ENCODE data around the gene PRKCE. TPM values are rescaled to one million over a fixed set of nuclear protein-coding genes. Genes with fewer than 3 reads are reported as not detected.

PRKCE gene
- polyA plus RNA-seq, 2 donors = 2.6 to 2.9 TPM

GRCh38 chr2:45876611-45877010 lies 225.1 kb downstream of the PRKCE start:
- no peak overlapping the region for H3K27ac ChIP-seq (ENCODE audit: low read depth in 2 of 2, low read length in 1 of 2)
- H3K27me3 ChIP-seq (ENCODE audit: control insufficient read depth in 1 of 2, insufficient read depth in 2 of 2, low read length in 2 of 2) = no peaks in the 10 kb centered on the region
- WGBS, 2 donors = 95 to 96% methylated on average over 2 of the region's 2 CpGs
- peaks cover 0 to 2% of the 10 kb centered on the region in 2 donors for H3K36me3 ChIP-seq (ENCODE audit: control insufficient read depth in 2 of 2, insufficient read depth in 2 of 2, low read length in 1 of 2)
- no peak overlapping the region for H3K4me3 ChIP-seq (ENCODE audit: low read depth in 1 of 2, low read length in 2 of 2)
- H3K4me1 ChIP-seq (ENCODE audit: control insufficient read depth in 2 of 2, insufficient read depth in 2 of 2, low read length in 1 of 2) = peaks cover 0 to 4% of the 10 kb centered on the region in 2 donors
- H3K9me3 ChIP-seq (ENCODE audit: control insufficient read depth in 2 of 2, insufficient read depth in 1 of 2, low read depth in 1 of 2, low read length in 1 of 2) = peaks cover 0 to 2% of the 10 kb centered on the region in 2 donors

GRCh38 chr2:45879406-45879805 lies 227.9 kb downstream of the PRKCE start:
- Histone ChIP-seq H3K36me3 (ENCODE audit: control insufficient read depth in 2 of 2, insufficient read depth in 2 of 2, low read length in 1 of 2) (peaks cover 0 to 2% of the 10 kb centered on the region in 2 donors), H3K27ac (ENCODE audit: low read depth in 2 of 2, low read length in 1 of 2) (no peak overlapping the region), H3K4me3 (ENCODE audit: low read depth in 1 of 2, low read length in 2 of 2) (no peak overlapping the region), H3K4me1 (ENCODE audit: control insufficient read depth in 2 of 2, insufficient read depth in 2 of 2, low read length in 1 of 2) (peaks cover 4% of the 10 kb centered on the region in 2 donors), H3K27me3 (ENCODE audit: control insufficient read depth in 1 of 2, insufficient read depth in 2 of 2, low read length in 2 of 2) (no peaks in the 10 kb centered on the region), H3K9me3 (ENCODE audit: control insufficient read depth in 2 of 2, insufficient read depth in 1 of 2, low read depth in 1 of 2, low read length in 1 of 2) (peaks cover 0 to 2% of the 10 kb centered on the region in 2 donors)
- WGBS, 2 donors = 88 to 90% methylated on average over 6 of the region's 6 CpGs

GRCh38 chr2:45879936-45880335 lies 228.5 kb downstream of the PRKCE start:
- Histone ChIP-seq H3K4me3 (ENCODE audit: low read depth in 1 of 2, low read length in 2 of 2) (no peak overlapping the region), H3K4me1 (ENCODE audit: control insufficient read depth in 2 of 2, insufficient read depth in 2 of 2, low read length in 1 of 2) (peaks cover 3 to 4% of the 10 kb centered on the region in 2 donors), H3K27ac (ENCODE audit: low read depth in 2 of 2, low read length in 1 of 2) (no peak overlapping the region), H3K27me3 (ENCODE audit: control insufficient read depth in 1 of 2, insufficient read depth in 2 of 2, low read length in 2 of 2) (no peaks in the 10 kb centered on the region), H3K9me3 (ENCODE audit: control insufficient read depth in 2 of 2, insufficient read depth in 1 of 2, low read depth in 1 of 2, low read length in 1 of 2) (peaks cover 0 to 2% of the 10 kb centered on the region in 2 donors), H3K36me3 (ENCODE audit: control insufficient read depth in 2 of 2, insufficient read depth in 2 of 2, low read length in 1 of 2) (peaks cover 0 to 2% of the 10 kb centered on the region in 2 donors)
- 96% methylated on average over 2 of the region's 2 CpGs for WGBS, 2 donors

GRCh38 chr2:45881970-45882581 lies 230.6 kb downstream of the PRKCE start:
- H3K27ac ChIP-seq (ENCODE audit: low read depth in 2 of 2, low read length in 1 of 2) = no peak overlapping the region
- WGBS, 2 donors = 93 to 94% methylated on average over 7 of the region's 7 CpGs
- H3K36me3 ChIP-seq (ENCODE audit: control insufficient read depth in 2 of 2, insufficient read depth in 2 of 2, low read length in 1 of 2) = peaks cover 0 to 2% of the 10 kb centered on the region in 2 donors
- no peak overlapping the region for H3K4me3 ChIP-seq (ENCODE audit: low read depth in 1 of 2, low read length in 2 of 2)
- peaks cover 4 to 6% of the 10 kb centered on the region in 2 donors for H3K4me1 ChIP-seq (ENCODE audit: control insufficient read depth in 2 of 2, insufficient read depth in 2 of 2, low read length in 1 of 2)
- no peaks in the 10 kb centered on the region for H3K9me3 ChIP-seq (ENCODE audit: control insufficient read depth in 2 of 2, insufficient read depth in 1 of 2, low read depth in 1 of 2, low read length in 1 of 2)
- no peaks in the 10 kb centered on the region for H3K27me3 ChIP-seq (ENCODE audit: control insufficient read depth in 1 of 2, insufficient read depth in 2 of 2, low read length in 2 of 2)

- Histone ChIP-seq H3K9me3 (ENCODE audit: control insufficient read depth in 2 of 2, insufficient read depth in 1 of 2, low read depth in 1 of 2, low read length in 1 of 2) (no peaks in the 10 kb centered on the region), H3K36me3 (ENCODE audit: control insufficient read depth in 2 of 2, insufficient read depth in 2 of 2, low read length in 1 of 2) (peaks cover 0 to 1% of the 10 kb centered on the region in 2 donors), H3K27me3 (ENCODE audit: control insufficient read depth in 1 of 2, insufficient read depth in 2 of 2, low read length in 2 of 2) (no peaks in the 10 kb centered on the region), H3K4me3 (ENCODE audit: low read depth in 1 of 2, low read length in 2 of 2) (no peak overlapping the region), H3K27ac (ENCODE audit: low read depth in 2 of 2, low read length in 1 of 2) (peak overlapping the region in 1 of 2 donors; percentile 37), H3K4me1 (ENCODE audit: control insufficient read depth in 2 of 2, insufficient read depth in 2 of 2, low read length in 1 of 2) (peaks cover 4 to 6% of the 10 kb centered on the region in 2 donors)
- WGBS, 2 donors = 61 to 66% methylated on average over 21 of the region's 21 CpGs
Observed at GRCh38 chr2:45882707-45883602, 231.5 kb downstream of the PRKCE start.

GRCh38 chr2:45883603-45884000 lies 232.1 kb downstream of the PRKCE start:
- Histone ChIP-seq H3K27ac (ENCODE audit: low read depth in 2 of 2, low read length in 1 of 2) (peak overlapping the region in 1 of 2 donors; percentile 24), H3K36me3 (ENCODE audit: control insufficient read depth in 2 of 2, insufficient read depth in 2 of 2, low read length in 1 of 2) (no peaks in the 10 kb centered on the region), H3K27me3 (ENCODE audit: control insufficient read depth in 1 of 2, insufficient read depth in 2 of 2, low read length in 2 of 2) (no peaks in the 10 kb centered on the region), H3K4me3 (ENCODE audit: low read depth in 1 of 2, low read length in 2 of 2) (no peak overlapping the region), H3K4me1 (ENCODE audit: control insufficient read depth in 2 of 2, insufficient read depth in 2 of 2, low read length in 1 of 2) (peaks cover 4 to 6% of the 10 kb centered on the region in 2 donors), H3K9me3 (ENCODE audit: control insufficient read depth in 2 of 2, insufficient read depth in 1 of 2, low read depth in 1 of 2, low read length in 1 of 2) (no peaks in the 10 kb centered on the region)
- WGBS, 2 donors = 69 to 70% methylated on average over 3 of the region's 3 CpGs

GRCh38 chr2:45884126-45884525 lies 232.7 kb downstream of the PRKCE start:
- no peak overlapping the region for H3K27ac ChIP-seq (ENCODE audit: low read depth in 2 of 2, low read length in 1 of 2)
- H3K4me1 ChIP-seq (ENCODE audit: control insufficient read depth in 2 of 2, insufficient read depth in 2 of 2, low read length in 1 of 2) = peaks cover 4 to 6% of the 10 kb centered on the region in 2 donors
- no peaks in the 10 kb centered on the region for H3K36me3 ChIP-seq (ENCODE audit: control insufficient read depth in 2 of 2, insufficient read depth in 2 of 2, low read length in 1 of 2)
- H3K9me3 ChIP-seq (ENCODE audit: control insufficient read depth in 2 of 2, insufficient read depth in 1 of 2, low read depth in 1 of 2, low read length in 1 of 2) = no peaks in the 10 kb centered on the region
- no peak overlapping the region for H3K4me3 ChIP-seq (ENCODE audit: low read depth in 1 of 2, low read length in 2 of 2)
- H3K27me3 ChIP-seq (ENCODE audit: control insufficient read depth in 1 of 2, insufficient read depth in 2 of 2, low read length in 2 of 2) = no peaks in the 10 kb centered on the region
- WGBS, 2 donors = 61 to 64% methylated on average over 2 of the region's 2 CpGs

- Histone ChIP-seq H3K4me3 (ENCODE audit: low read depth in 1 of 2, low read length in 2 of 2) (no peak overlapping the region), H3K27ac (ENCODE audit: low read depth in 2 of 2, low read length in 1 of 2) (no peak overlapping the region), H3K36me3 (ENCODE audit: control insufficient read depth in 2 of 2, insufficient read depth in 2 of 2, low read length in 1 of 2) (no peaks in the 10 kb centered on the region), H3K4me1 (ENCODE audit: control insufficient read depth in 2 of 2, insufficient read depth in 2 of 2, low read length in 1 of 2) (peaks cover 4 to 6% of the 10 kb centered on the region in 2 donors), H3K27me3 (ENCODE audit: control insufficient read depth in 1 of 2, insufficient read depth in 2 of 2, low read length in 2 of 2) (no peaks in the 10 kb centered on the region), H3K9me3 (ENCODE audit: control insufficient read depth in 2 of 2, insufficient read depth in 1 of 2, low read depth in 1 of 2, low read length in 1 of 2) (no peaks in the 10 kb centered on the region)
- WGBS, 2 donors = 34 to 35% methylated on average over 2 of the region's 2 CpGs
Observed at GRCh38 chr2:45885171-45885621, 233.7 kb downstream of the PRKCE start.

GRCh38 chr2:45886171-45886663 lies 234.7 kb downstream of the PRKCE start:
- peaks cover 4 to 6% of the 10 kb centered on the region in 2 donors for H3K4me1 ChIP-seq (ENCODE audit: control insufficient read depth in 2 of 2, insufficient read depth in 2 of 2, low read length in 1 of 2)
- WGBS, 2 donors = 75 to 85% methylated on average over 3 of the region's 3 CpGs
- no peak overlapping the region for H3K4me3 ChIP-seq (ENCODE audit: low read depth in 1 of 2, low read length in 2 of 2)
- H3K27ac ChIP-seq (ENCODE audit: low read depth in 2 of 2, low read length in 1 of 2) = peak overlapping the region in 1 of 2 donors; percentile 11
- H3K27me3 ChIP-seq (ENCODE audit: control insufficient read depth in 1 of 2, insufficient read depth in 2 of 2, low read length in 2 of 2) = no peaks in the 10 kb centered on the region
- H3K36me3 ChIP-seq (ENCODE audit: control insufficient read depth in 2 of 2, insufficient read depth in 2 of 2, low read length in 1 of 2) = no peaks in the 10 kb centered on the region
- H3K9me3 ChIP-seq (ENCODE audit: control insufficient read depth in 2 of 2, insufficient read depth in 1 of 2, low read depth in 1 of 2, low read length in 1 of 2) = no peaks in the 10 kb centered on the region

All from esophagus (tissue), 2 donors.